Measurements from ENCODE around the gene MYH15. TPM values are rescaled to one million over a fixed set of nuclear protein-coding genes. Genes with fewer than 3 reads are reported as not detected.
A peak's percentile ranks its signal among the peaks of the same experiment; 100 is the strongest.

MYH15 gene
- total RNA-seq, 2 experiments from 2014 or later, result 0.46 to 0.57 TPM

DNA sequence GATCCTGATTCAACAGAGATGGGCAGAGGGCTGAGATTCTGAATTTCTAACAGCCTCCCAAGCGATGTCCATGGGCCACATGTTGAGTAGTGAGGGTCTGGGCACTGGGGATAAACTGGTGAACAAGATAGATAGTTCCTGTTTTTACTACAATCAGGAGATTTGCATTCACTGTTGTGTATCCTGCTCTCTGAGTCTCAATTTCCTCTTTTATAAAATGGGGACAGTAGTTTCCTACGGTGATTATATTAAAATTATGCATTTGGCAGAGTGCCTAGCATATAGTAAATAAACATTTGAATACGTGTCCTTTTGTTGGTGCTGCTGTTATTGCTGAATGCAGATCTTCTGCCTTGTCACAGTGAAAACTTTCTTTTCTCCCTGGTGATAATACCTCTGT, 102.5 kb downstream of the MYH15 start:
- no peak overlapping the region for H2AFZ ChIP-seq (ENCODE audit: low read length)

DNA sequence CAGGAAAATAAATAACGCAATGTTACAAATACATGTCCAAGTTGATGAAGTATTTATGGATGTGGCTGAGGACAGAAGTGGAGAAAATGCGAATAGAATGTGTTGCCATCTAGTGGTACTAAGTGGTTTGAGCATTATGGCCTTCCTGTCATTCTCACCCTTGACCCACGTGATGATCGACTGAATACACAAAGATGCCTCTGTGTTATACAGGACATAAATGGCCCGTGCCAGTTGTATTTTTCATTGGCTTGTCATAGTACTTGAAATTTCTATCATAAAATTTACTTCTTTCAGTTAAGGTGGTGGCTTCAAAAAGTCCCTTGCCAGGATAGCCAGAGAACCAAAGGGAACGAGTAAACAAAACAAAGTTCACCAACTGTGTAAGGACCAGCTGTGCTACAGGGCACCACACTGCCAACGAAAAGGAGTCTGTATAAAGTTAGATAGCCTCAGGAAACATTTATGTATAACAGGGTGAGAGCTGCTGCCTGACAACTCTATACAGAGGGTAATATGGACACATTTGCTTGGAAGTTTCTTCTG, 103.7 kb downstream of the MYH15 start:
- Histone ChIP-seq H2AFZ (ENCODE audit: low read length) (peak overlapping the region; percentile 22; the same call in 1 of the 2 replicates), H3K9me3 (ENCODE audit: low read length) (no peaks in the 10 kb centered on the region), H4K20me1 (ENCODE audit: insufficient read depth, low read length) (no peaks in the 10 kb centered on the region), H3K4me3 (ENCODE audit: low read depth, low read length, poor library complexity, severe bottlenecking) (no peak overlapping the region), H3K27ac (ENCODE audit: low read depth, low read length, poor library complexity, severe bottlenecking) (no peak overlapping the region), H3K4me1 (ENCODE audit: insufficient read depth, low read length, poor library complexity, severe bottlenecking) (no peaks in the 10 kb centered on the region), H3K36me3 (ENCODE audit: insufficient read depth, low read length) (no peaks in the 10 kb centered on the region), H3K4me2 (ENCODE audit: low read length) (no peak overlapping the region), H3K9me2 (ENCODE audit: insufficient read depth, low read length) (no peaks in the 10 kb centered on the region), H3K79me2 (ENCODE audit: insufficient read depth, low read depth, low read length) (no peaks in the 10 kb centered on the region)
- ChIA-PET POLR2A (no interaction called here), CTCF (ENCODE audit: unreplicated experiment) (no interaction called here)
- TF ChIP-seq CTCF (conservative IDR thresholded peaks at IDR 0.05; ENCODE audit: low read length) (peak; percentile 74), EZH2phosphoT487 (IDR thresholded peaks at IDR 0.05; ENCODE audit: borderline replicate concordance, low read depth, low read length) (no peak)
- BruUV-seq (replicated peaks), result no TSS peak
- peak; percentile 60 for DNase-seq (ENCODE audit: low spot score)
- intact Hi-C loops (cut with micrococcal nuclease; ENCODE audit: unreplicated experiment), result loop anchor here (2.0 kb wide), 1 partner anchor 254 kb away; no protein-coding TSS in a partner anchor

More for the DNA sequence above, 102.5 kb downstream of the MYH15 start:
- H3K4me1 ChIP-seq (ENCODE audit: insufficient read depth, low read length, poor library complexity, severe bottlenecking), result no peaks in the 10 kb centered on the region
- no TSS peak for BruUV-seq (replicated peaks)
- no peaks in the 10 kb centered on the region for H3K9me2 ChIP-seq (ENCODE audit: insufficient read depth, low read length)
- DNase-seq (ENCODE audit: low spot score), result peak; percentile 11
- no peaks in the 10 kb centered on the region for H4K20me1 ChIP-seq (ENCODE audit: insufficient read depth, low read length)
- ChIA-PET POLR2A (no interaction called here), CTCF (ENCODE audit: unreplicated experiment) (no interaction called here)
- no peak for TF ChIP-seq EZH2phosphoT487 (IDR thresholded peaks at IDR 0.05; ENCODE audit: borderline replicate concordance, low read depth, low read length)
- TF ChIP-seq CTCF (conservative IDR thresholded peaks at IDR 0.05; ENCODE audit: low read length), result no peak
- H3K27ac ChIP-seq (ENCODE audit: low read depth, low read length, poor library complexity, severe bottlenecking), result no peak overlapping the region
- H3K4me3 ChIP-seq (ENCODE audit: low read depth, low read length, poor library complexity, severe bottlenecking), result no peak overlapping the region
- no peaks in the 10 kb centered on the region for H3K36me3 ChIP-seq (ENCODE audit: insufficient read depth, low read length)
- H3K79me2 ChIP-seq (ENCODE audit: insufficient read depth, low read depth, low read length), result no peaks in the 10 kb centered on the region
- H3K9me3 ChIP-seq (ENCODE audit: low read length), result no peaks in the 10 kb centered on the region
- H3K4me2 ChIP-seq (ENCODE audit: low read length), result 0 out of 2 replicates have a peak overlapping the region, but pooled peaks have one; percentile 3
- intact Hi-C loops (cut with micrococcal nuclease; ENCODE audit: unreplicated experiment), result loop anchor here (2.0 kb wide), 1 partner anchor 255 kb away; no protein-coding TSS in a partner anchor

- TF ChIP-seq EZH2phosphoT487 (IDR thresholded peaks at IDR 0.05; ENCODE audit: borderline replicate concordance, low read depth, low read length), result no peak
- no peak for TF ChIP-seq CTCF (conservative IDR thresholded peaks at IDR 0.05; ENCODE audit: low read length)
- intact Hi-C loops (cut with micrococcal nuclease; ENCODE audit: unreplicated experiment), result loop anchor here (2.0 kb wide), 1 partner anchor 253 kb away; no protein-coding TSS in a partner anchor
- Histone ChIP-seq H3K9me3 (ENCODE audit: low read length) (no peaks in the 10 kb centered on the region), H2AFZ (ENCODE audit: low read length) (no peak overlapping the region), H3K27ac (ENCODE audit: low read depth, low read length, poor library complexity, severe bottlenecking) (no peak overlapping the region), H3K36me3 (ENCODE audit: insufficient read depth, low read length) (no peaks in the 10 kb centered on the region), H3K4me1 (ENCODE audit: insufficient read depth, low read length, poor library complexity, severe bottlenecking) (no peaks in the 10 kb centered on the region), H4K20me1 (ENCODE audit: insufficient read depth, low read length) (no peaks in the 10 kb centered on the region), H3K9me2 (ENCODE audit: insufficient read depth, low read length) (no peaks in the 10 kb centered on the region), H3K79me2 (ENCODE audit: insufficient read depth, low read depth, low read length) (no peaks in the 10 kb centered on the region), H3K4me3 (ENCODE audit: low read depth, low read length, poor library complexity, severe bottlenecking) (no peak overlapping the region), H3K4me2 (ENCODE audit: low read length) (no peak overlapping the region)
- POLR2A ChIA-PET, result interaction anchor here (0.6 kb wide), 1 partner anchor 51 kb away, joined by 3 read pairs; no protein-coding TSS in a partner anchor
- no TSS peak for BruUV-seq (replicated peaks)
- no peak for DNase-seq (ENCODE audit: low spot score)
- CTCF ChIA-PET (ENCODE audit: unreplicated experiment), result no interaction called here
These were observed 104.2 kb downstream of the MYH15 start for GRCh38 chr3:108406063-108406660.

Measured in OCI-LY7 (cell line).